Measurements from ENCODE around the gene CTTNBP2NL.

DNA sequence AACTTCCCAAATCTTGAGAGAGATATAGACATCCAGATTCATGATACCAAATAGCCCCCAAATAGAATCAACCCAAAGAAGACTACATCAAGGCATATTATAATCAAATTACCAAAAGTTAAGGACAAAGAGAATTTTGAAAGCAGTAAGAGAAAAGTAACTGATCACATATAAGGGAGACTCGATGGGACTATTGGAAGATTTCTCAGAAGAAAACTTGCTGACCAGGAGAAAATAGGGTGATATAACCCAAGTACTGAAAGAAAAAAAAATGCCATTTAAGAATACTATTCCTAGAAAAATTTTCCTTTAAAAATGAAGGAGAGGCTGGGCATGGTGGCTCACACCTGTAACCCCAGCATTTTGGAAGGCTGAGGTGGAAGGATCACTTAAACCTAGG, 82.3 kb downstream of the CTTNBP2NL start:
- TF ChIP-seq POLR2AphosphoS5 (IDR thresholded peaks at IDR 0.05) = no peak
- no peak for TF ChIP-seq POLR2A (IDR thresholded peaks at IDR 0.05)
- TF ChIP-seq EP300 (IDR thresholded peaks at IDR 0.05) = no peak

All from upper lobe of left lung (tissue), 4 donors.